Measurements from ENCODE around the gene C11orf21.

Gene C11orf21

DNA sequence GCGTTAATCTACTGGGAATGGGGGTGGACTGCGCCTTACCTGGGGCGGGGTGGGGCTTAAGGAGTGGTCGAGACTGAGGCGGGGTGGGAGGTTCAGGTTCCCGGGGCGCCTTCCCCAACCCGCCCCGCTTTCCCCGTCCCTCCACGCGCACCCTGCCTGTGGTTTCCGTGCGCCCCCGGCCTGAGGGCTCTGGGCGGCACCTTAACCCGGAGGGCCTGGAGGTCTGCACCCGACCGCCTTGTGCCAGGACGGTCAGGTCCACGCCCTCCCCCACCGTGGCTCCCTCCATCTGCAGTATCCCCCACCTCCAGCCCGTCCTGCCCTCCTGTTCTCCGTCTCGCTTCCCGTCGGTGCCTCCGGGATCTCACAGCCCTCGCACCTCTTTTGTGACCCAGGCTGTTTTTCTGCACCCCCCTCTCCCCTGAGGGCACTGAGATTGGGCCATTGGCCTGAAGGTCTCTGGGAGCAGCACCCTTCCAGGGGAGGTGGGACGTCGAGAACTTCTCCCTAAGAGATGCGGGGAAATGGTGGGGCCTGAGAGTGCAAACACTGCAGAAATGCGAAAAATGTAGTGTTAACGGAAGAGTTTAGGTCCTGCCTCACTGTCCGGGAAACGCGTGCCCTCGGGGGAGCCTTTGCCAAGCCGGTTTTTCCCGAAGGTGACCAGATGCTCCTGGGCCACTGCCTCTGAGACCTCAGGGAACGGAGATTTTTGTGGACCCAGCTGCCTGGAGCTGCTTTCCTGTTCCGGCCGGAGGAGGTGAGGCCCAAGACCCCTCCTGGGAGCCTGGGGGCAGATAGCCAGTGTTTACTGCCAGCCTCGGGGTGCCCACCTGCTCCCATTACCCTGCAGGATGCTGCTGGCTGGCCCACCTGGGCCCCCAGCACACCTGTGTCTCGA is 30.1 kb downstream of the C11orf21 start:
- no peak for DNase-seq (ENCODE audit: low read depth in 2 of 2)

DNA sequence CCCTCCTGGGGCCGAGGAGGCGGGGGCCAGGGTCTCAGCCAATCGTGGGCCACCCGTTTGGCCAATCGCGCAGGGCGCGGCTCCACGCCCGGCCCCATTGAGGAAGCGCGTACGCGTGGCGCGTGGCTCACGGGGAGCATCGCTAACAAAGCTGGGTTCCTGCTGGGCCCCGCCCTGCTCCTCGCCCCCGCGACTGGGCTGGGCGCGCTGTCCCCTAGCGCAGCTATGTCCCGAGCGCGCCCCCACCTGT is 30.7 kb downstream of the C11orf21 start:
- DNase-seq (ENCODE audit: low read depth in 2 of 2): no peak

DNA sequence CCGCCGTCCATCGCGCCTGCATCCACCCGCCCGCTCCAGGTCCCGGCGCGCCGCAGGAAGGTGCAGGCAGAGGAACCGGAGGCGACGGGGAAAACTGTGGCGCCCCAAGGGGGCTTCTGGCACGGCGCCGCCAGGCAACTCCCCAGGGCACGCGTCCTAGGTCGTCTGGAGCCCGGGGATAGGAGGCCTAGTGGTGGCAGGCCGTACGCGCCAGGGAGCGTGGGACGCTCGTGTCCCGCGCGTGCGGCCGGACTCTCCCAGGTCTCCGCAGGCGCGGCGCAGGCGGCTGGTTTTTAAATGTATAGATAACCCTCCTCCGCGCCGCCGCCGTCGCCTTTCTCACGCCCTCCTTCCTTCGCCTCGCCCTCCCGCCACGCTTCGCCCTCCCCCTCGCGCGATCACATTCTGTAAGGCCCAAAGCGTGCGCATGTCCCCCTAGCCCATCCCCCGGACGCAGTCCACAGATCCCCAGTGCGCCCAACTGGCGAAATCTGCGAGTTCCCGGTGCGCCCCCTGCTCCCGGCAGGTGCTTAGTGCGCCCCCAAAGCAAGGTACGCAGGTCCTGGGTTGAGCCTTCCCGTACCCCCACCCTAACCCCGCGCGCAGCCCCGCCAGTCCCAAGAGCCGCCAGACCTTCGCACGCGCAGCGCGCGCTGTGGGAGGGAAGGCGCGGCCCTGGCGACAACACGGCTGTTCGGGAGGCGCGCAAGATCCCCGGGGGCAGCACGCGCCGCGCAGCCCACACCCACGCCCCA is 31.2 kb downstream of the C11orf21 start, which contains the start of gene ASCL2:
Gene ASCL2, minus strand, starts transcription at position 267 of the 755 bp plus-strand sequence. Its CDS starts 256 bp downstream, at position 11.
- DNase-seq (ENCODE audit: low read depth in 2 of 2): no peak

DNA sequence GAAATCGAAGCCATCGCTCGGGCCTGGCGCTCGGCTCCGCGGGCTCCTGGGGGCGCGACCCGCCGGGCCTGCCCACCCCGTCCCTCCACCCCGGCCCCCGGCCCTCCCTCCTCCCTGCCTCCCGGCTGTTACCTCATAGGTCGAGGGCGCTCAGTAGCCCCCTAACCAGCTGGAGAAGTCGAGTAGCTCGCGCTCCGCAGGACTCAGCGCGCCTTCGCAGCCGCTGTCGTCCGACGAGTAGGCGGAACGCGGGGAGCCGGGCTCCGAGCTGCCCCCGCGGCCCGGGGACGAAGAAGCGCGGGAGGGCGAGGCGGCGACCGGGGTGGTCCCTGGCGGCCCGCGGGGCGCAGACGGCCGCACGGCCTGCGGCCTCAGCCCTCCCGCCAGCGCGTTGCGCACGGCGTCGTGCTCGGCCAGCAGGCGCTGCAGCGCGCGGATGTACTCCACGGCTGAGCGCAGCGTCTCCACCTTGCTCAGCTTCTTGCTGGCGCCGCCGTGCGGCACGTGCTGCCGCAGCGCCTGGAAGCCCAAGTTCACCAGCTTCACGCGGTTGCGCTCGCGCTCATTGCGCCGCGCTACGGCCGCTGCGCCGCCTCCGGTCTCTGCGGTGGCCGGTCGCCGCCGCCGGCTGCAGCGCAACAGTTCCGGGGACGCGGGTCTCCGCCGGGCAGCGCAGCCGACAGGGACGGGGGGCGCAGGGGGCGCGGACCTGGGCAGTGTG is 32.0 kb downstream of the C11orf21 start:
- no peak for DNase-seq (ENCODE audit: low read depth in 2 of 2)

DNA sequence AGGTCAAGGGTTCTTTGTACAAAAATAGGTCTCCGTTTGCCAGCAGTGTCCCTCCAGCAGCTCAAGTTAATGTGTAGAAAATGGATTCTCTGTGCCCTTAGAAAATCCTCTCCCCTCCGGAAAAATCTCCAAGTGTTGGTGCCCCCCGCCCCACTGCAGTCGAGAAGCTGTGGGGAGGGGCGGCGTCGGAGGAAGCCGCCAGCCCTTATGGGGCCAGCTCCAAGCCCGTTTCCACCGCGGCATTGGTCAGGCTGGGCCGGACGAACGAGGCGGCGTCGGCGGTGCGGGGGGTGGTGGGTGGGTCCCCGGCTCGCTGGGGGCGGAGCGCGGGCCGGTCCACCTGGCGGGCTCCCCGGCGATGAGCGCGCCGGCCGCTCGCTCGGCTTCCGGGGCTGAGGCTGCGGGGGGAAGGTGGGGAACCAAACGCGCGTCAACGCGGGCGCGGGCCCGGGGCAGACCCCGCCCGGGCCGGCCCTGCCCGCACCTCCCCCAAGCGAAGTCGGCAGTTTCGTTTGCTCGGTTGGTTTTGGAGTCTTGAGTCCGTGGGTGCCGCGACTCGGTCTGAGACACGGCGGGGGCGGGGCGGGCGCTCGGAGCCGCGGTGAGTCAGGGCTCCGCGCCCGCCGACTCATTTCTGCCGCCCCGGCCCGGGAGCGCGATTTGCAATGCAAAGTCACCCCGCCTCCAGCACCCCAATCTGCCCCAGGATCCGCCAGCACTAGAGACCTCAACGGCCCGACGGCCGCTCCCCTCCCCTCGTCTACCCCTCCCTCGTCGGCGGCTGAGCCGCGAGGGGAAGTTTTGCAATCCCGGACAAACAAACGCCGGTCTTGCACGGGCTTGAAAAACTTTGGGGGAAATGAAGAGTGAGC is 32.8 kb downstream of the C11orf21 start:
- DNase-seq (ENCODE audit: low read depth in 2 of 2): peak; percentile 76 to 84

DNA sequence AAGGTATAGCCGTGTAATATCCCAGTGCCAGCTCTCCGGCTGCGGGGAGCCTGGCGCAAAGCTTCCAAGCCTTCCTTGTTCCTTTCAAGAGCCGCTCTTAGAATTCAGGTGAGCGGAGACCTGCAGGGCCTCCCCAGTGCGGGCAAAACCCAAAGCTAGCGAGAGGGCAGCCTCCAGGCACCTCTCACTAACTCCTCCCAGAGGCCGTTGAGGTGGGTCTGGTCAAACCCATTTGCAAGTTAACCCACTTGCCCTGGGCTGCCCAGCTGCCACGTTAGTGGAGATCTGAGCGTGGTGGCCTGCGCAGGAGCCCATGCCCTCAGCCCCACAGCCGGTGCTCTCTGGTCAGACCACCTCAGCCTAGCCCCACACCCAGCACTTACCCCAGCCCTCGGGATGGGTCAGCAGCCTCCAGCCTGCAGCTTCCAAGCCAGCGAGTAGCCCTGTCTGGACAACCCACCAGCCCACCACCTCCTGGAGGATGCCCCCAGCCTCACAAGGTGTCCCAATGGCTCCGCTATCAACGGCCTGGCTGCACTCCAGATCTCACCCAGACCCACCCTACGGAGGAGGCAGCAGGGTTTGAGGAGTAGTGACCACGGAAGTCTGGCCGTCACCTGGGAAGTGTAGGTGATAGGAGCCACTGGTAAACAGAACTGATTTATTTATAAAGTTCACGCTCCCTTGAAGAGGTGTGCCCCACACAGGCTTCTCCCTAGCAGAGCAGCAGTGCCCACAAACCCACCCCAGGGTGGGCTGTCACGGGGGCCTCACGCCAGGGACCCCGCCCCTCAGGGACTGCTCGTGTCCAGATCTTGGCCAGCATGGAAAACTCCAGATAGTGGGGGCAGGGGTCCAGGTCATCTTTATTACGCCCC is 33.6 kb downstream of the C11orf21 start:
- no peak for DNase-seq (ENCODE audit: low read depth in 2 of 2)

DNA sequence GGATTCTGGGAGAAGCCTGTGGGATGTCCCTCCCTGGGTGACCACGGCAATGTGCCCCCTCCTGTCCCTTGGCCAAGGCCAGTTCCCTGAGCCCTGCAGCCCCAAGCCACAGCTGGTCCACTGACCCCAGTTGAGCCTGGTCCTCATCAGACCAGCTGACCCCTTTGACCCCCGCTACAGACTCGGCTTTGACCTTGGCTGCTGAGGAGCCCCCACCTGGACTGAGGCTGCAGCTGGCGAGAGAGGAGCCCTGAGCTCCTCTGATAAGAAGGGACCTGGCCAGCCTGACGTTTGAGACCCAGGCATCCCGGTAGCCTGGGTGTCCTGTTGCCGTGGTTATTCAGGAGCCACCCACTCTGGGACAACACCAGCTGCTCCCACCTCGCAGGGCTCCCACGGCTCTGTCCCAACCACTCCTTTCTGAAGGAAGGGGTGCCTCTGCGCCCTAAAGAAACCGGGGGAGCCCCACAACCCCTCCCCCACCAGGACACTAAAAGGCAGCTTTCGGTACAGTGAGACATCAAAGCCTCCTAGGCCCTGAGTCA is 34.3 kb downstream of the C11orf21 start:
- no peak for DNase-seq (ENCODE audit: low read depth in 2 of 2)

DNA sequence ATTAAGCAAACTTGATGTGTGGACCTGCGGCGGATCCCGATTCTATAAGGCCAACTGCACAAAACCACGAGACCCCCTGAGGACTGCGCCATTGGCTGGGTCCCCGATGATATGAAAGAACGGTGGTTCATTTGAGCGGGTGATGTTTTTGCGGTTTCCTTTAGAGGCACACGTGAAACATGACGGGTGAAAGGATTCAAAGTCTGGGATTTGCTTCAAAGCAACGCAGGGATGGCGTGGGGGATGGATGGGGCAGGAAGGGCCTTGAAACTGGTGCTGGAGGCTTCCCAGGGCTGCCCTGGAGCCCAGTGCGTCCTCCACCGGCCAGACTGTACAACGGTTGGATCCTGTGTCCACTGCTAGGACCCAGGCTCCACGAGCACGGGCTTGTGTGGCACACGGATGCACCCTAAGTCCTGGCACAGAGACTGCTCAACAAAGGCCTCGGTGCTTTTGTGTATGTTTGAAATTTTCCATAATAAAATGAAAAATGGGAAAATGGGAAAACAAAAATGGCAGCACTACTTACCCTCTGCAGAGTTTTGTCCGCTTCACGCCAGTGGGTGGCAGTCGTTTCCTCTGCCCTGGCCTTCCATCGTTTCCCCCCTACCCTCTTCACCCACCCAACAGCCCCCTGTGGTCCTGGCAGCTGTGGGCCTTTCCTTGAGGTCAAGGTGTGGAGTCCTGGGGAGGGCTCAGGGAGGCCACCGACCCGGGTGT is 35.0 kb downstream of the C11orf21 start:
- no peak for DNase-seq (ENCODE audit: low read depth in 2 of 2)

DNA sequence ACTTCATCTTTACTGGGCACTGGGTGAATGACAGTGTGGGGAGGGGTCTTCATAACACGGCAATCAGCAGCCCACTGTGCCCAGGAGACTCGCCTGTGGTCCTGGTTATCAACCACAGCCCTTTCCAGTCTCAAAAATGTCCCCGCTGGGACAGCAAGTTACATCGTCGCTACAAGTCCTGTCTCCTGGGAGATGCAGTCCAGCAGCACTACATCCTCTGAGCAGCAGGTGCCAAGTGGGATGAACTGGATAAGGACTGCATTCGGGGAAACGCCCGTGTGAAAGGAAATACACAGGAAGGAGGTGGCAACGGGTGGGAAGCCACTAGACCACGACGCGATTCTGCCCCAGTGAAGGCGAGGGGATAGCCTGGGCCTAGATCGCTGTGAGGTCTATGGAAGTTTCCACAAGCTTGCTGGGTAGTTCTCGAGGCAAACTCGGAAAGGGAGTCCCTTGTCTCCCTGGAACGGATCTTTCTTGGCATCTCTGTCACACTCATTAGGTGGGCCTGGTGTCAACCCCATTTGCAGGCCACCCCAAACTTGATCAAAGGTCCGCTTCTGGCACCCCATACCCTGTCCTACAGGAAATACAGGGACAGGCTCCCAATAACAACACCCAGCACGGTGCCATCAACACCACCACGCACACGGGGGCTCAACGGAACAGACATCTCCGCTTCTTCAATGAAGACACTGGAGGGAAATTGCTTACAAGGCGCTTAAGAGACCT is 35.7 kb downstream of the C11orf21 start:
- DNase-seq (ENCODE audit: low read depth in 2 of 2): no peak

DNA sequence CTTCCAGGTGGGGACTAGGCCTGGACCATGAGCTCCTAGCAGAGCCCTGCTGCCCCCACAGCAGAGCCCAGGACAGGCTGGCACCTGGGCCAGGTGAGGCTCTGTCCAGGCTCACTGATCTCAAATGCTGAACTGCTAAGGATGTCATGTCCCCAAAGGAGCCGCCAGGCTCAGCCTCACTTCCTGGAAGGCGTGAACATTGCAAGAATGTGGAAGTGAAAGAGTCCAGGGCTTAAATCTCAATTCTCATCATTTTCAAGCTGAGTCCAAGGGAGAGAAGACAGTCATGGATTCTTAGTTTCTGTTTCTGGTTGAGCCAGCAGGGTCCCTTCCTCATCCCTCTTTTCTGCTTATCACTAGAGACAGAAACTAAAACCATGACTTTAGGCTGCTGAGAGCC is 36.3 kb downstream of the C11orf21 start:
- no peak for DNase-seq (ENCODE audit: low read depth in 2 of 2)

DNA sequence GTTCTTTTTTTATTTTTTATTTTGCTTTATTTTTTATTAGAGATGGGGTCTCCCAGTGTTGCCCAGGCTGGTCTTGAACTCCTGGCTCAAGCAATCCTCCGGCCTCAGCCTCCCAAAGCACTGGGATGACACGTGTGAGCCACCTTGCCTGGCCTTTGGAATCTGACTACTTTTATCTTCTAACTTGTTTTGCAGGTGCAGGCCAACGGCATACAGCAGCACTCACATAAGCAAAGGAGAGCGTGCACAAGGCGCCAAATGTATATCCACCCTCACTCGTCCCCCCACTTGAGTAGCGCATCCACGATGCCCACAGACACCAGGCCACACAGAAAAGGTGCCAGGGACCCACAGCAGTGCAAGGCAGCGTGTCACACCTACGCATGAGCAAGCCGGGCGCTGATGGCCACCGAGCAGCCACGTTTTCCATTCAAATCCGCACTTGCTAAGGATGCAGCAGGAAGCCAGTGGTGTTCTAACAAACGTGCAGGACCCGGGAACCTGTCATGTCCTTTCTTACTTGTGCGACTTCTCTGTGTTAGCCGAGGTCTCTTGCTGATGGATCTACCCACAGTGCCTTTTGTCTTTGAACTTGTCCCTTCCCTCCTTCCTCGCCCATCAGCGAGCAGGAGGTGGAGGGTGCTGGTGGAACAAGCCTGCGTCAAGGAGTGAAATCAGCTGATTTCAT is 37.2 kb downstream of the C11orf21 start:
- no peak for DNase-seq (ENCODE audit: low read depth in 2 of 2)

DNA sequence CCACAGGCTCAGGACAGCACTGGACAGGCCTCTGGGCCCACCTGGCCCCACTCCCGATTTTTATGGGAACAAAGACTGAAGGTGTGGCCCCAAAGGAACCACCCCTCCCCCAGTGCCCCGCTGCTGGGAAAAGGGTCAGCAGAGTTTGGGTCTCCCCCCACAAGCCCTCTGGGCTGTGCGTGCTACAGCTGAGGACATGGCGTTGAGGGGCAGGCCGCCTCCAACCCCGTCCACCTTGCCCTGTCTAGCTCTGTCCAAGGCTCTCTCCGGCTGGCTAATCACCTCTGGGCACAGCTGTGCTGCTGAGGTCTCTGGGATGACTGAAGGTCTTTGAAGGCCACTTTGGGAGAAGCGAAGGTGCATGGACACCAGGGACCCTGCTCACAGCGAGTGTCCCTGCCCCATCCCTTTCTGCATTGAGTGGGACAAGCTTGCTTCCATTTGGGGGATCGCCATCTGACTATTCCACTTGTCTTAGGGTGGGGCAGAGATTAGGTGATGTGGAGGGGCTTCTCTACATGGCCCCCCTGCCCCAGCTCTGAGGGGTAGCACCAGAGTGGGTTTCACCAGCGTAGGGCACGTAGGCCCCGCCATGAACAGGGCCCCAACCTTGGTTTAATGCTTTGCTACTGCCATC is 37.9 kb downstream of the C11orf21 start:
- no peak for DNase-seq (ENCODE audit: low read depth in 2 of 2)

DNA sequence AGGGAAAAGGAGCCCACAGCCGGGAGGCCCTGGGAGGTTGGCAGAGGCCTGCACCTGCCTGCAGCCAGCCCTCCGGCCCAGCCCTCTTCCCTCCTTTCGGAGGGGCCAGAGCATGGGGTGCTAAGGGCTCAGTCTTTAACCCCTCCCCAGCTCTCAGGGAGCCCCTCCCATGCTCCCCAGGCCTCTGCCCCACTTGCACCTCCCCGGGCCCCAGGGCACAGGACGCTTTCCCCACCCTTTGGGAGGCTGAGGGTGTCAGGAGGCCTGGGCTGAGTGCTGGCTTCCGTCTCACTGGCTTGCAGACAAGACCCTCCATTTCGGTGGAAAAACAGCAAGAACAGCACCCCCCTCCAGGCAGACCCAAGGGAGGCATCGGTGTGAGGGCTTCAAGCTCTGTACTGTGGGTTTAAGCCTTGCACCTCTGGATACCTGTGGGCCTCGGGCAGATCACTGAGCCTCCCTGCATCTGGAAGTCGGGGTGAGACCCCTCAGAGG is 38.6 kb downstream of the C11orf21 start:
- no peak for DNase-seq (ENCODE audit: low read depth in 2 of 2)

DNA sequence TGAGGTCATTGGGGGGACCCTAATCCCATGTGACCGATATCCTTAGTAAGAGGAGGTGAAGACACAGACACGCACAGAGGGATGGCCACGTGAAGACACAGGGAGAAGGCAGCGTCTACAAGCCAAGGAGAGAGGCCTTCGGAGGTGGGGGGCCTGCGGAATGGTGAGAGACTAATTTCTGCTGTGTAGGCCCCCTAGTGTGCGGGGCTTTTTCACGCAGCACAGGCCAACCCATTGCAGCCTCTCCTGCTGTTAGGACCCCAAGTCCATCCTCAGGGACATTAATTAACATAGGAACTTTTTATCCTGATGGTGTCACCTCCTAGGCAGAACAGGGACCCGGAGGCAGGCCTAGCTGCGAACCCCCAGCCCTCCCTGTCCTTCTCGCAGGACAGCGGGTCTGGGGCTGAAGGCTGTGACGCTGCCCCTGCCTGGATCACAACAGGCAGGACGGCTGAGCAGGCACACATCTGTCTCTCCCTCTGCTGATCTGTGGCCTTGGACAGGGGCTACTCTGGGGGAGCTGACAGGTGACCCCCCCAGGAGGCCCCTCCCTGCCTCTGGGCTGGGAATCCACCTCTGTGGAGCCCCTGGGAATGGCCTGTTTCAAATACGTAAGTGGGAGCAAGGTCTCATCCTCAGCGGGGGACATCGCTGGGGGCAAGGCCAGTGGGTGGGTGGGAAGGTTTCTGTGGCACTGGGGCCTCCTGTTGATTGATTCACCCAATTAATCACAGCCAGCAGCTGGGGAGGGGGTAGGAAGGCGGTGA is 39.2 kb downstream of the C11orf21 start:
- no peak for DNase-seq (ENCODE audit: low read depth in 2 of 2)

DNA sequence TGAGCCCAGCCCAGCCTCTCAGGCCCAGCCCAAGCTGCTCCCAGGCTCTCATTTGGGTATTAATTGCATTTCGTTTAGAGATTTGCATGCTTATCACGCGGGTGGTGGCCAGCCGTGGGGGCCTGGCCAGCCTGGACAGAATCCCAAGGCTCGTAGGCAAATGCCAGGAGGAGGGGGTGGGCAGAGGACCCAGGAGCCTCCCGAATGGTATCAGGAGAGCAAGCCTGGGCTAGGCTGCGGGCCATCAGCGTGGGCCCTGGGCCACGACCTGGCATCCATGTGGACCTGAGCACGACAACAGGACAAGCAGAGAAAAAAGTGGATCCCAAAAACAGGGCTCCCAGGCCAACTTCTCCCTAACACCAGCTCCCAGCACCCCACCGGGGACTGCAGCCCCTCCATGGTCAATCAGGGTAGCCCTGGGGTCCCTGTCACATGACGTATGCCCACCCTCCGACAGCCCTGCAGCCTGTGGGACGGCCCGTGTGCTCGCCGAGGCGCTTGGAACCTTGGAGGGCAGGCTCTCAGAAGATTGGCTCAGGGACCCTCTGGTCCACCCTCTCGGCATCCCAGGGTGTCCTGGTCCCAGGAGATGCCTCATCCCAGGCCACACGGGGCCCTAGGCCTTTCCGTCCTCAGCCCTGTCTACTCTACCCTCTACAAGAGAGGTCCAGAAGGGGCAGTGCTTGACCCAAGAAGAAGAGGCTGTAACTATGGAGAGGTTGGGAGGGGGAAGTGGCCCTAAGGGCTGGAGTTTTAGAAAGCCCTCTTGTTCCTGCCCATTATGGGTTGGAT is 40.1 kb downstream of the C11orf21 start:
- DNase-seq (ENCODE audit: low read depth in 2 of 2): no peak

Measured in stimulated activated CD4-positive, alpha-beta T cell treated with anti-CD3 and anti-CD28 coated beads, Interleukin-4, amount 100 ng/mL, for 48 hours (primary cell).